ENCODE measurements around the gene MDC1. TPM values are rescaled to one million over a fixed set of nuclear protein-coding genes. Genes with fewer than 3 reads are reported as not detected.

MDC1 gene
- total and polyA plus RNA-seq, 2 of the 13 experiments (the other 11 are each of a cell fraction or from before 2014, with no cell fraction given) = 8.4 to 14.0 TPM

- TF ChIP-seq RNF219 (CRISPR knock-in tag; IDR thresholded peaks at IDR 0.05) (no peak), ZNF337 (CRISPR knock-in tag; IDR thresholded peaks at IDR 0.05; ENCODE audit: borderline replicate concordance, low read depth) (0 out of 2 replicates have a peak, but pooled peaks have one; percentile 74), ZNF282 (IDR thresholded peaks at IDR 0.05; ENCODE audit: partially characterized antibody) (no peak), ZFY (CRISPR knock-in tag; IDR thresholded peaks at IDR 0.05) (peak; percentile 83), ZNF768 (CRISPR knock-in tag; IDR thresholded peaks at IDR 0.05) (peak; percentile 30; the same call in 1 of the 2 replicates), TRIM22 (IDR thresholded peaks at IDR 0.05) (no peak), HNRNPL (IDR thresholded peaks at IDR 0.05; ENCODE audit: low read depth, low read length) (0 out of 2 replicates have a peak, but pooled peaks have one; percentile 66), ZNF639 (CRISPR knock-in tag; conservative IDR thresholded peaks at IDR 0.05) (peak; percentile 96), RCOR2 (CRISPR knock-in tag; IDR thresholded peaks at IDR 0.05) (peak; percentile 29; the same call in 1 of the 2 replicates), ZNF704 (CRISPR knock-in tag; IDR thresholded peaks at IDR 0.05; ENCODE audit: borderline replicate concordance) (0 out of 2 replicates have a peak, but pooled peaks have one; percentile 90), ZBTB2 (CRISPR knock-in tag; IDR thresholded peaks at IDR 0.05; ENCODE audit: low read depth) (peak; percentile 91), JUN (CRISPR knock-in tag; IDR thresholded peaks at IDR 0.05) (peak; percentile 91), ZNF558 (CRISPR knock-in tag; IDR thresholded peaks at IDR 0.05; ENCODE audit: borderline replicate concordance) (no peak), ZBTB44 (CRISPR knock-in tag; IDR thresholded peaks at IDR 0.05) (peak; percentile 53; the same call in 1 of the 2 replicates), CCAR2 (optimal IDR thresholded peaks at IDR 0.05; ENCODE audit: low read depth, low read length) (no peak), SKI (IDR thresholded peaks at IDR 0.05; ENCODE audit: partially characterized antibody) (peak; percentile 97), KLF11 (CRISPR knock-in tag; IDR thresholded peaks at IDR 0.05) (peak; percentile 83; the same call in 1 of the 2 replicates), NR3C1 (CRISPR knock-in tag; IDR thresholded peaks at IDR 0.05) (no peak), ZNF672 (CRISPR knock-in tag; IDR thresholded peaks at IDR 0.05) (0 out of 2 replicates have a peak, but pooled peaks have one; percentile 53)
These were observed at the start of gene MDC1 (continued) for GRCh38 chr6:30717129-30717844.

Data from HepG2 (cell line).